Measurements from ENCODE around the gene CARMIL1.

GRCh38 chr6:25464225-25464624 is 185.1 kb downstream of the CARMIL1 start:
- TF ChIP-seq CTCF (IDR thresholded peaks at IDR 0.05) (no peak), POLR2A (IDR thresholded peaks at IDR 0.05) (no peak)
